H1 (cell line): ENCODE results near the gene GPR162. TPM values are rescaled to one million over a fixed set of nuclear protein-coding genes. Genes with fewer than 3 reads are reported as not detected.

Source experiments
- CTCF ChIA-PET: fragments of 300-600 bp; sonication (Branson Sonifier 250); formaldehyde crosslinking; loops from one replicate; lab custom pipeline; 2021; ENCODE audit not compliant: partially characterized antibody; lab: Charles Lee
- POLR2A ChIA-PET: fragments of 300-600 bp; sonication (Branson Sonifier 250); formaldehyde crosslinking; loops from one replicate; lab custom pipeline; 2021; ENCODE audit warnings: inconsistent platforms; ENCODE audit not compliant: partially characterized antibody; lab: Charles Lee
- DNase-seq, 2 experiments: peaks; one replicate each; pipeline versions ENCODE4 v3.0.0 to v3.0.0-alpha.2; 2010 to 2022; ENCODE audit warnings: low spot score in 2 of 2, low read depth in 1 of 2, mixed read lengths in 1 of 2
- FAIRE-seq: peaks from 2 replicates; lab custom pipeline; 2011; peaks lifted over from hg19 to GRCh38; lab: Jason Lieb, UNC
- H2AFZ ChIP-seq: 2 replicates; pipeline ENCODE4 v1.8.1; 2012; ENCODE audit warnings: low read length, inconsistent platforms
- H2AK5ac ChIP-seq: 2 replicates; pipeline ENCODE4 v1.6.1; 2013; ENCODE audit warnings: low read depth, low read length
- H2BK120ac ChIP-seq: replicated peaks from 2 replicates; pipeline ENCODE3; 2013; ENCODE audit warnings: low read depth, low read length, inconsistent platforms
- H2BK12ac ChIP-seq: 2 replicates; pipeline ENCODE4 v1.6.1; 2013; ENCODE audit warnings: low read depth, low read length
- H2BK15ac ChIP-seq: 2 replicates; pipeline ENCODE4 v1.6.1; 2013; ENCODE audit warnings: low read length
- H2BK20ac ChIP-seq: 2 replicates; pipeline ENCODE4 v1.6.1; 2013; ENCODE audit warnings: low read length
- H2BK5ac ChIP-seq: 2 replicates; pipeline ENCODE4 v1.6.1; 2013; ENCODE audit warnings: low read depth, low read length
- H3K14ac ChIP-seq: 2 replicates; pipeline ENCODE4 v1.6.1; 2013; ENCODE audit warnings: inconsistent platforms; ENCODE audit not compliant: insufficient read length
- H3K18ac ChIP-seq: 2 replicates; pipeline ENCODE4 v1.6.1; 2013; ENCODE audit warnings: low read length; ENCODE audit errors: extremely low read depth
- H3K23ac ChIP-seq: 2 replicates; pipeline ENCODE4 v1.6.1; 2013; ENCODE audit warnings: inconsistent platforms; ENCODE audit not compliant: insufficient read length
- H3K23me2 ChIP-seq: 2 replicates; pipeline ENCODE4 v1.6.1; 2013; ENCODE audit warnings: low read depth, low read length
- H3K27ac ChIP-seq: 2 replicates; pipeline ENCODE4 v1.6.1; 2011; ENCODE audit warnings: low read depth, low read length, inconsistent platforms
- H3K27me3 ChIP-seq, 4 experiments: replicated peaks in 1 of 4; 1 replicate in 1 of 4; 2 replicates in 3 of 4; pipeline versions ENCODE4 v1.6.1 to v1.8.1; 2011 to 2013; ENCODE audit warnings: low read length in 3 of 4, mild to moderate bottlenecking in 3 of 4, inconsistent platforms in 2 of 4, mixed read lengths in 2 of 4, moderate library complexity in 1 of 4; ENCODE audit not compliant: control insufficient read depth in 3 of 4, insufficient read depth in 3 of 4; ENCODE audit errors: extremely low read depth in 1 of 4
- H3K36me3 ChIP-seq, 4 experiments: 2 replicates each; pipeline versions ENCODE4 v1.6.1 to v1.8.1; 2011 to 2013; ENCODE audit warnings: mild to moderate bottlenecking in 4 of 4, low read length in 3 of 4, moderate library complexity in 2 of 4, control low read depth in 1 of 4, inconsistent platforms in 1 of 4; ENCODE audit not compliant: insufficient read depth in 4 of 4, control insufficient read depth in 2 of 4
- H3K4ac ChIP-seq: replicated peaks from 2 replicates; pipeline ENCODE3; 2013; ENCODE audit warnings: low read length, low read depth, mixed read lengths, inconsistent platforms; ENCODE audit not compliant: insufficient read length
- H3K4me1 ChIP-seq, 4 experiments: replicated peaks in 1 of 4; 1 replicate in 1 of 4; 2 replicates in 3 of 4; pipeline versions ENCODE4 v1.6.1 to v1.8.1; 2011 to 2013; ENCODE audit warnings: low read length in 3 of 4, inconsistent platforms in 2 of 4, mixed read lengths in 1 of 4; ENCODE audit not compliant: insufficient read depth in 4 of 4, control insufficient read depth in 3 of 4
- H3K4me2 ChIP-seq, 2 experiments: 2 replicates each; pipeline versions ENCODE4 v1.6.1 to v1.8.1; 2011 to 2013; ENCODE audit warnings: low read depth in 2 of 2, low read length in 2 of 2, control low read depth in 1 of 2, inconsistent platforms in 1 of 2, mild to moderate bottlenecking in 1 of 2; ENCODE audit not compliant: insufficient read depth in 1 of 2
- H3K4me3 ChIP-seq, 4 experiments: fragments of 200-600, 300-600 bp in 1 of 4; sonication (generic), shearing (Covaris generic), sonication (Bioruptor Twin) in 1 of 4; 2 replicates each; pipeline versions ENCODE4 v1.5.1 to v1.8.1; 2011 to 2016; ENCODE audit warnings: low read length in 4 of 4, low read depth in 3 of 4, control low read depth in 2 of 4, inconsistent platforms in 2 of 4, mild to moderate bottlenecking in 2 of 4, mixed read lengths in 1 of 4, moderate library complexity in 1 of 4; ENCODE audit not compliant: insufficient read depth in 2 of 4; ENCODE audit errors: extremely low read depth in 1 of 4
- H3K56ac ChIP-seq: replicated peaks from 2 replicates; pipeline ENCODE3; 2013; ENCODE audit warnings: low read depth, mild to moderate bottlenecking, mixed read lengths, low read length, inconsistent platforms; ENCODE audit not compliant: insufficient read length
- H3K79me1 ChIP-seq: 2 replicates; pipeline ENCODE4 v1.6.1; 2013; ENCODE audit warnings: low read depth, low read length, control low read depth
- H3K79me2 ChIP-seq, 2 experiments: 2 replicates each; pipeline versions ENCODE4 v1.6.1 to v1.8.1; 2012 to 2013; ENCODE audit warnings: low read length in 2 of 2, mild to moderate bottlenecking in 2 of 2, inconsistent platforms in 1 of 2; ENCODE audit not compliant: insufficient read depth in 2 of 2, control insufficient read depth in 1 of 2
- H3K9ac ChIP-seq, 4 experiments: replicated peaks in 1 of 4; 1 replicate in 1 of 4; 2 replicates in 3 of 4; pipeline versions ENCODE4 v1.6.1 to v1.8.1; 2011 to 2013; ENCODE audit warnings: low read depth in 3 of 4, low read length in 3 of 4, control low read depth in 2 of 4, mild to moderate bottlenecking in 2 of 4, moderate library complexity in 2 of 4, inconsistent platforms in 1 of 4; ENCODE audit errors: extremely low read depth in 1 of 4
- H3K9me3 ChIP-seq, 2 experiments: 2 replicates each; pipeline versions ENCODE4 v1.6.1 to v1.8.1; 2012 to 2013; ENCODE audit warnings: mild to moderate bottlenecking in 2 of 2, moderate library complexity in 2 of 2, control low read depth in 1 of 2, inconsistent platforms in 1 of 2, low read depth in 1 of 2, low read length in 1 of 2, mixed read lengths in 1 of 2; ENCODE audit not compliant: insufficient read depth in 2 of 2
- H4K20me1 ChIP-seq, 2 experiments: replicated peaks in 1 of 2; 2 replicates each; pipeline versions ENCODE3 to v1.8.1; 2011 to 2013; ENCODE audit warnings: inconsistent platforms in 2 of 2, low read length in 2 of 2, mild to moderate bottlenecking in 1 of 2; ENCODE audit not compliant: insufficient read depth in 2 of 2, control insufficient read depth in 1 of 2
- H4K5ac ChIP-seq: 2 replicates; pipeline ENCODE4 v1.6.1; 2013; ENCODE audit warnings: low read length, low read depth, mixed read lengths, inconsistent platforms; ENCODE audit not compliant: insufficient read length
- H4K8ac ChIP-seq: 2 replicates; pipeline ENCODE4 v1.8.0; 2013; ENCODE audit warnings: mild to moderate bottlenecking, moderate library complexity, low read length, inconsistent platforms; ENCODE audit not compliant: insufficient read depth; ENCODE audit errors: extremely low read depth
- H4K91ac ChIP-seq: replicated peaks from 2 replicates; pipeline ENCODE3; 2013; ENCODE audit warnings: low read length, mixed read lengths, inconsistent platforms; ENCODE audit not compliant: insufficient read length
- ASH2L ChIP-seq: fragments of 200-600, 300-600 bp; sonication (generic); IDR thresholded peaks from one replicate; pipeline ENCODE4 v1.7.1; 2017; ENCODE audit warnings: low read length
- BRCA1 ChIP-seq: IDR thresholded peaks from 2 replicates; pipeline ENCODE4 v1.6.1; 2012; ENCODE audit warnings: low read depth, low read length, improper control_type of control experiment
- CBX8 ChIP-seq: fragments of 300-800, 300-1000 bp; sonication (generic); IDR thresholded peaks from 2 replicates; pipeline ENCODE4 v1.7.1; 2016; ENCODE audit warnings: low read depth, low read length, borderline replicate concordance
- CHD1 ChIP-seq: IDR thresholded peaks from 2 replicates; pipeline ENCODE4 v1.6.1; 2012; ENCODE audit warnings: low read depth, low read length, improper control_type of control experiment
- EP300 ChIP-seq, 2 experiments: IDR thresholded peaks; 1 replicate in 1 of 2; 2 replicates in 1 of 2; pipeline ENCODE4 v1.6.1; 2011 to 2012; ENCODE audit warnings: low read depth in 2 of 2, low read length in 2 of 2, mild to moderate bottlenecking in 2 of 2, borderline replicate concordance in 1 of 2, inconsistent platforms in 1 of 2, moderate library complexity in 1 of 2
- POU5F1 ChIP-seq: IDR thresholded peaks from 2 replicates; pipeline ENCODE4 v1.6.1; 2011; ENCODE audit warnings: low read depth, mild to moderate bottlenecking, low read length, moderate library complexity
- RBBP5 ChIP-seq: IDR thresholded peaks from 2 replicates; pipeline ENCODE4 v1.7.1; 2012; ENCODE audit warnings: low read depth, mild to moderate bottlenecking, inconsistent platforms, low read length, moderate library complexity, borderline replicate concordance
- RFX5 ChIP-seq: IDR thresholded peaks from 2 replicates; pipeline ENCODE4 v1.6.1; 2011; ENCODE audit warnings: low read depth, low read length, improper control_type of control experiment, borderline replicate concordance
- RXRA ChIP-seq: IDR thresholded peaks from 2 replicates; pipeline ENCODE4 v1.6.1; 2011; ENCODE audit warnings: low read depth, mild to moderate bottlenecking, low read length, moderate library complexity; ENCODE audit not compliant: insufficient read depth
- SIN3A ChIP-seq, 2 experiments: IDR thresholded peaks in 1 of 2; conservative IDR thresholded peaks in 1 of 2; 2 replicates each; pipeline ENCODE4 v1.6.1; 2011 to 2012; ENCODE audit warnings: low read length in 2 of 2, improper control_type of control experiment in 1 of 2, low read depth in 1 of 2, mild to moderate bottlenecking in 1 of 2
- TAF7 ChIP-seq: optimal IDR thresholded peaks from 2 replicates; pipeline ENCODE3; 2011; ENCODE audit warnings: low read depth, mild to moderate bottlenecking, inconsistent platforms, low read length, moderate library complexity, borderline replicate concordance
- WGBS, 2 experiments: shearing (Covaris generic) in 1 of 2; methylation state at CpG; one replicate each; pipeline versions ENCODE4 v1.1.6 to v1.1.7; 2013 to 2015; ENCODE audit warnings: low lambda C conversion rate in 2 of 2, mixed read lengths in 2 of 2, inconsistent platforms in 1 of 2, low coverage in 1 of 2, missing lambda C conversion rate in 1 of 2; ENCODE audit not compliant: insufficient replicate concordance in 2 of 2, insufficient coverage in 1 of 2, insufficient read length in 1 of 2; ENCODE audit errors: extremely low coverage in 1 of 2, missing lambda C conversion rate in 1 of 2; 5-methylcytosine and 5-hydroxymethylcytosine counted together
- polyA plus RNA-seq, 7 experiments: library from polyadenylated mRNA; depleted of rRNA in 3 of 7; stranded (reverse) in 5 of 7; unstranded in 2 of 7; fragments of >200 nt in 5 of 7; fragments of 200-250 nt in 2 of 7; gene quantifications; 1 replicate in 5 of 7; 2 replicates in 1 of 7; 4 replicates in 1 of 7; pipeline versions ENCODE4 v1.2.1 to v1.2.3, GENCODE V29; 2011 to 2013; ENCODE audit warnings: missing spikeins in 2 of 7, mixed read lengths in 2 of 7
- total RNA-seq: library from RNA; stranded (reverse); fragmentation: NEBNext Ultra II Directional; extraction: Animal tissue kit (Norgen Biotek cat#: 25700); gene quantifications from 2 replicates; pipeline ENCODE4 v1.2.1, GENCODE V29; 2021
- TF ChIP-seq, protein P1 (sequence below): IDR thresholded peaks from 2 replicates; pipeline ENCODE4 v1.6.1; 2012; ENCODE audit warnings: low read length, inconsistent platforms

The GPR162 gene
- total and polyA plus RNA-seq, 2 of the 8 experiments (the other 6 are each of a cell fraction or from before 2014, with no cell fraction given): 7.3 to 8.8 TPM

DNA sequence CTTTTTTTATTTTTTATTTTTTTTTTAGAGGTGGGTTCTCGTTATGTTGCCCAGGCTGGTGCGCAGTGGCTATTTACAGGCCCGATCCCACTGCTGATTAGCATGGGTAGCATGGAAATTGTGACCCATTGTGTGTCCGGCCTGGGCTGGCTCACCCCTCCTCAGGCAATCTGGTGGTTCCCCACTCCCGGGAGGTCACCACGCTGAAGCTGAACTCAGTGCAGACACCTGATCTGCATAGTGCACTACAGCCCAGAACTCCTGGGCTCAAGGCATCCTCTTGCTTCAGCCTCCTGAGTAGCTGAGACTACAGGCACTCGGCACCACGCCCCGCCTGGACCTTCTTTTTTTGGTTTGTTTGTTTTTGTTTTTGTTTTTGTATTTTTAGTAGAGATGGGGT, 37.8 kb upstream of the GPR162 start:
- Histone ChIP-seq H2BK20ac (no peak overlapping the region), H3K36me3 (no peaks in the 10 kb centered on the region), H3K4me1 (peaks cover 4 to 9% (median 7%) of the 10 kb centered on the region in 4 experiments), H3K9ac (no peak overlapping the region), H2BK5ac (no peak overlapping the region), H3K79me1 (no peaks in the 10 kb centered on the region), H3K4ac (no peak overlapping the region), H3K4me3 (no peak overlapping the region), H4K20me1 (no peaks in the 10 kb centered on the region), H4K8ac (no peak overlapping the region), H2BK120ac (no peak overlapping the region), H3K23me2 (no peaks in the 10 kb centered on the region), H3K79me2 (no peaks in the 10 kb centered on the region), H2BK15ac (no peak overlapping the region), H3K56ac (no peak overlapping the region), H3K27ac (no peak overlapping the region), H3K9me3 (no peaks in the 10 kb centered on the region), H2AK5ac (no peak overlapping the region), H4K5ac (no peak overlapping the region), H3K14ac (no peak overlapping the region), H3K18ac (no peak overlapping the region), H3K4me2 (no peak overlapping the region), H3K23ac (no peak overlapping the region), H3K27me3 (no peaks in the 10 kb centered on the region), H4K91ac (no peak overlapping the region), H2BK12ac (no peak overlapping the region), H2AFZ (no peak overlapping the region)
- POLR2A ChIA-PET: interaction anchor here (0.6 to 2.0 kb wide), 7 partner anchors 9 to 246 kb away, joined by 3 to 9 read pairs (median 5); partner anchors contain the start of gene MLF2
- CTCF ChIA-PET: interaction anchor here (0.6 to 29.6 kb wide), 9 partner anchors 9 to 163 kb away, joined by 3 to 532 read pairs (median 9); partner anchors contain the start of genes GNB3, GPR162, LAG3 and MLF2
- no peak for DNase-seq
- no peak for FAIRE-seq
- WGBS, 2 experiments: 90% methylated on average over 9 of the region's 9 CpGs; no CpG with 5 or more reads in 1 of the 2 experiments
- TF ChIP-seq EP300 (IDR thresholded peaks at IDR 0.05; ENCODE audit: borderline replicate concordance in 1 of 2, low read depth in 2 of 2, low read length in 2 of 2) (no peak), CBX8 (no peak), BRCA1 (no peak), POU5F1 (no peak), RFX5 (no peak), TAF7 (no peak), ASH2L (no peak), SIN3A (conservative IDR thresholded peaks at IDR 0.05 in 1 of 2, IDR thresholded peaks at IDR 0.05 in 1 of 2; ENCODE audit: low read depth in 1 of 2, low read length in 2 of 2) (no peak), RXRA (no peak), RBBP5 (no peak), CHD1 (no peak)
- TF ChIP-seq, protein P1, sequence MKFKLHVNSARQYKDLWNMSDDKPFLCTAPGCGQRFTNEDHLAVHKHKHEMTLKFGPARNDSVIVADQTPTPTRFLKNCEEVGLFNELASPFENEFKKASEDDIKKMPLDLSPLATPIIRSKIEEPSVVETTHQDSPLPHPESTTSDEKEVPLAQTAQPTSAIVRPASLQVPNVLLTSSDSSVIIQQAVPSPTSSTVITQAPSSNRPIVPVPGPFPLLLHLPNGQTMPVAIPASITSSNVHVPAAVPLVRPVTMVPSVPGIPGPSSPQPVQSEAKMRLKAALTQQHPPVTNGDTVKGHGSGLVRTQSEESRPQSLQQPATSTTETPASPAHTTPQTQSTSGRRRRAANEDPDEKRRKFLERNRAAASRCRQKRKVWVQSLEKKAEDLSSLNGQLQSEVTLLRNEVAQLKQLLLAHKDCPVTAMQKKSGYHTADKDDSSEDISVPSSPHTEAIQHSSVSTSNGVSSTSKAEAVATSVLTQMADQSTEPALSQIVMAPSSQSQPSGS: no peak
